DND-41 (cell line): ENCODE data around the gene DNAJC21.

Experiments used
- EZH2 ChIP-seq: IDR thresholded peaks from 3 replicates; pipeline ENCODE4 v1.6.1; 2012; ENCODE audit warnings: borderline replicate concordance, low read depth, mild to moderate bottlenecking, moderate library complexity, low read length, inconsistent platforms; ENCODE audit not compliant: severe bottlenecking
- TF ChIP-seq, protein P1 (sequence below): IDR thresholded peaks from 2 replicates; pipeline ENCODE4 v1.5.1; 2012; ENCODE audit warnings: borderline replicate concordance, low read length, moderate library complexity, mild to moderate bottlenecking; ENCODE audit not compliant: poor library complexity, severe bottlenecking; ENCODE audit errors: extremely low read depth

DNA sequence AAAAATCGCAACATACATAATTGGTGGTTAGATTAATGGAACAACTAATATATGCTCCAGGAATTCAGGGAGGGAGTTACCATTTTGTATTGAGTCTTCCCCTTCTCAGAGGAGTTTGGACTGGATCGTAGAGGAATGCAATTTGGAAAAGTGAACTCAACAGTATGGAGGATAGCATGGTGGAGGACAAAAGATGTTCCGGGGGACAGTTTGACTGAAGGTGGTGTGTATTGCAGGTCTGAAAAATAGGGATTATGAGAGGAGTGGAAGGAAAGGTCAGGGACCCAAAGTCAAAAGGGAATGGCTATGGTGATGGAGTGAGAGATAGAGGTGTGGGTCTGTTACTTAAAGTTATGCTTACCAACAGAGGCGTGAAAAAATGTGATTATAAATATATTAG lies 1.5 kb downstream of the DNAJC21 start:
- TF ChIP-seq, protein P1, sequence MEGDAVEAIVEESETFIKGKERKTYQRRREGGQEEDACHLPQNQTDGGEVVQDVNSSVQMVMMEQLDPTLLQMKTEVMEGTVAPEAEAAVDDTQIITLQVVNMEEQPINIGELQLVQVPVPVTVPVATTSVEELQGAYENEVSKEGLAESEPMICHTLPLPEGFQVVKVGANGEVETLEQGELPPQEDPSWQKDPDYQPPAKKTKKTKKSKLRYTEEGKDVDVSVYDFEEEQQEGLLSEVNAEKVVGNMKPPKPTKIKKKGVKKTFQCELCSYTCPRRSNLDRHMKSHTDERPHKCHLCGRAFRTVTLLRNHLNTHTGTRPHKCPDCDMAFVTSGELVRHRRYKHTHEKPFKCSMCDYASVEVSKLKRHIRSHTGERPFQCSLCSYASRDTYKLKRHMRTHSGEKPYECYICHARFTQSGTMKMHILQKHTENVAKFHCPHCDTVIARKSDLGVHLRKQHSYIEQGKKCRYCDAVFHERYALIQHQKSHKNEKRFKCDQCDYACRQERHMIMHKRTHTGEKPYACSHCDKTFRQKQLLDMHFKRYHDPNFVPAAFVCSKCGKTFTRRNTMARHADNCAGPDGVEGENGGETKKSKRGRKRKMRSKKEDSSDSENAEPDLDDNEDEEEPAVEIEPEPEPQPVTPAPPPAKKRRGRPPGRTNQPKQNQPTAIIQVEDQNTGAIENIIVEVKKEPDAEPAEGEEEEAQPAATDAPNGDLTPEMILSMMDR = no peak
- TF ChIP-seq EZH2 = no peak
